ENCODE results near the gene UBE3C. TPM values are rescaled to one million over a fixed set of nuclear protein-coding genes. Genes with fewer than 3 reads are reported as not detected.

The UBE3C gene
- total RNA-seq, 1 donor from 2014 or later, result 56.9 TPM

DNA sequence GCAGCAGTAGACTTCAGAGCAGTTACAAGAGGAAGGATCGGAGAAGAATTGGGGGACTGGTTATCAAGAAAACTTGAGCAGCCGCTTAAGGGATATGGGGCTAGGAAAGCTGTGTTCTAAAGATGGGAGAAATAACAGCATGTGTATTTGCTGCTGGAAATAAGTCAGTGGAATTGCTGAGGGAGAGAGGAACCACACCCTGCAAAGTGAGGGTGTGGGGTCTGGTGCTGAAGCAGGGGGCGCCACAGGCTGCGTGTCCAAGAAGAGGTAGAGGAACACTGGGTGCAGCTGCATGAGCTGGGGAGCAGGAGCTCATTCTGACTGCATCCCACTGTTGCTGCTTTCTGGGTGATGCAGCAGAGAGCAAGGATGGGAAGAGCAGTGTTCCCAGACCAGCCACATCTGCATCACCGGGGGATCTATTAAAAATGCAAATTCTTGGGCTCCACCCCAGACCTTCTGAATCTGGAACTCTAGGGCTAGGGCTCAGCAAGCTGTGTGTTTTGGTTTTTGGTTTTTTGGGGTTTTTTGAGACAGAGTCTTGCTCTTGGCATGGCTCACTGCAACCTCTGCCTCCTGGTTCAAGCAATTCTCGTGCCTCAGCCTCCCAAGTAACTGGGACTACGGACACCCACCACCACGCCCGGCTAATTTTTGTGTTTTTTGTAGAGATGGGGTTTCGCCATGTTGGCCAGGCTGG is 101.0 kb downstream of the UBE3C start:
- no peak for DNase-seq
- ATAC-seq, result no peak
- Histone ChIP-seq H3K4me1 (no peaks in the 10 kb centered on the region), H3K36me3 (peaks cover 24% of the 10 kb centered on the region), H3K4me3 (no peak overlapping the region), H3K27me3 (no peaks in the 10 kb centered on the region), H3K9me3 (no peaks in the 10 kb centered on the region), H3K27ac (no peak overlapping the region)
- TF ChIP-seq, protein P1, sequence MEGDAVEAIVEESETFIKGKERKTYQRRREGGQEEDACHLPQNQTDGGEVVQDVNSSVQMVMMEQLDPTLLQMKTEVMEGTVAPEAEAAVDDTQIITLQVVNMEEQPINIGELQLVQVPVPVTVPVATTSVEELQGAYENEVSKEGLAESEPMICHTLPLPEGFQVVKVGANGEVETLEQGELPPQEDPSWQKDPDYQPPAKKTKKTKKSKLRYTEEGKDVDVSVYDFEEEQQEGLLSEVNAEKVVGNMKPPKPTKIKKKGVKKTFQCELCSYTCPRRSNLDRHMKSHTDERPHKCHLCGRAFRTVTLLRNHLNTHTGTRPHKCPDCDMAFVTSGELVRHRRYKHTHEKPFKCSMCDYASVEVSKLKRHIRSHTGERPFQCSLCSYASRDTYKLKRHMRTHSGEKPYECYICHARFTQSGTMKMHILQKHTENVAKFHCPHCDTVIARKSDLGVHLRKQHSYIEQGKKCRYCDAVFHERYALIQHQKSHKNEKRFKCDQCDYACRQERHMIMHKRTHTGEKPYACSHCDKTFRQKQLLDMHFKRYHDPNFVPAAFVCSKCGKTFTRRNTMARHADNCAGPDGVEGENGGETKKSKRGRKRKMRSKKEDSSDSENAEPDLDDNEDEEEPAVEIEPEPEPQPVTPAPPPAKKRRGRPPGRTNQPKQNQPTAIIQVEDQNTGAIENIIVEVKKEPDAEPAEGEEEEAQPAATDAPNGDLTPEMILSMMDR (IDR thresholded peaks at IDR 0.05), result no peak
- intact Hi-C loops (cut with DNase I), result no loop called here

DNA sequence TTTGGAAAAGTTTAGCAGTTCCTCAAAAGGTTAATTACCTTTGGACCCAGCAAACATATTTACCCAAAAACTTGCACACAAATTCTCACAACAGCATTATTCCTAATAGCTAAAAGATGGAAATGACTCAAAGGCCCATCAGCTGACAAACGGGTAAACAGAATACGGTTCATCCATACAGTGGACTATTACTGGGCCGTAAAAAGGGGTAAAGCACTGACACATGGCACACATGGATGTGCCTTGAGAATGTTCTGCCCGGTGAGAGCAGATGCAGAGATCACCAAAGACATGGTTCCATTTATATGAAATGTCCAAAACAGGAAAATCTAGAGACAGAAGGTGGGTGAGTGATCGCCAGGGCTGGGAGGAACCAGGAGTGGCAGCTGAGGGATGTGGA is 102.9 kb downstream of the UBE3C start:
- Histone ChIP-seq H3K27ac (no peak overlapping the region), H3K27me3 (no peaks in the 10 kb centered on the region), H3K9me3 (no peaks in the 10 kb centered on the region), H3K4me1 (no peaks in the 10 kb centered on the region), H3K4me3 (no peak overlapping the region), H3K36me3 (peaks cover 11% of the 10 kb centered on the region)
- intact Hi-C loops (cut with DNase I), result no loop called here
- no peak for ATAC-seq
- TF ChIP-seq, protein P1 (IDR thresholded peaks at IDR 0.05), result no peak
- no peak for DNase-seq

DNA sequence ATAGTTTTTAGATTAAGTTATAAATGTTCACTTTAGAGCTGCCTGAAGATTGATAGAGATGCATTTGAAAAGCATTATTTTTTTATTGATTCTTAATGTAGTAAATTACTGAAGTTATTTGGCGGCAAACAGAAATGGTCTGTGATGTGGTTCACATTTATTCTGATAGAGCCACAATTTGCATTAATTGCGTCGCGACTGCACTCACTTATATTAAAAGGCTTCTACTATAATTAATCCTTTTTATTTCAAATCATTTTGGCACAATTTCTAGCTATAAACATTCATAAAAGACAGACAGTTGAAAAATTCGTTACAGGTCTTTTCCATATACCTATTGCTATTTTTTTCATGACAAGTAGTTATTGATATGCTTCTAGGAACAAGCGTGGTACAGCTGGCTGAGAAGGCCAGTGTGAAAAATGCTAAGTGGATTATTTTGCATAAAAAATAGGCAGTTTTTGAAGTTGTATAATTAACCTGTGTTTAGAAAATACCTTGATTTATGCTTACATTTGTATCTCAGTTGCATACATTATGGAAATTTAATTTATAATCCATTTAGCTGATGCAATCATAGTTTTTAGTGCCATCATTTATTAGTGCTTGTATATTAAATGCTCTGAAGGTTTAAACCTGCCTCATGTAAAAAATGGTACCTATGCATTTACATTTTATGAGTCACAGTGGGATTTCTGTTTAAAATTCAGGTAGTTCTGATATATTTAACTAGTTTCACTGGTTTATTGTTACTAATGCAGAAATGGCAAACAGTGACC is 106.0 kb downstream of the UBE3C start:
- TF ChIP-seq, protein P1 (IDR thresholded peaks at IDR 0.05), result no peak
- H3K36me3 ChIP-seq, result peaks cover 18% of the 10 kb centered on the region
- H3K27ac ChIP-seq, result no peak overlapping the region
- DNase-seq (no peak), ATAC-seq (no peak)
- no peaks in the 10 kb centered on the region for H3K9me3 ChIP-seq
- intact Hi-C loops (cut with DNase I), result no loop called here
- H3K4me1 ChIP-seq, result no peaks in the 10 kb centered on the region
- no peaks in the 10 kb centered on the region for H3K27me3 ChIP-seq
- H3K4me3 ChIP-seq, result no peak overlapping the region

DNA sequence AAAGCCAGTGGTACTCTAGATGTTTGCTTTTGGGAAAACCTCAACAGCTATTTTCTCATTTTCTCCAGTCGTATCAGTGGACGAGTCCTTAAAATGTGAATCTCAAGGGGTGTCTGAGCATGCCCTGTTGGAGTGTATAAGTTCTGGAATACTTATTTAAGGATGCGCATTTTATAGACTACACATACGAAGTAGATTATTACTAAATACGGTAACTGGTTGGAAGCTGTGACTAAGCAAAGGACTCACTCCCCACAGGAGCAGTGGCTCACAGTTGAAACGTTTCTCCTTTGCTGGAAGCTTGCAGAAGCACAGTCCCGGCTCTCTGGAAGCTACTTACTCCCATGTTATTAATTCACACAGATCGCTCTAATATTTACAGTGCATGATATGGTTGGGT is 107.3 kb downstream of the UBE3C start:
- H3K27me3 ChIP-seq, result no peaks in the 10 kb centered on the region
- peaks cover 24% of the 10 kb centered on the region for H3K36me3 ChIP-seq
- H3K4me3 ChIP-seq, result no peak overlapping the region
- TF ChIP-seq, protein P1 (IDR thresholded peaks at IDR 0.05), result no peak
- no peak overlapping the region for H3K27ac ChIP-seq
- H3K4me1 ChIP-seq, result no peaks in the 10 kb centered on the region
- DNase-seq (no peak), ATAC-seq (no peak)
- H3K9me3 ChIP-seq, result no peaks in the 10 kb centered on the region
- intact Hi-C loops (cut with DNase I), result no loop called here

DNA sequence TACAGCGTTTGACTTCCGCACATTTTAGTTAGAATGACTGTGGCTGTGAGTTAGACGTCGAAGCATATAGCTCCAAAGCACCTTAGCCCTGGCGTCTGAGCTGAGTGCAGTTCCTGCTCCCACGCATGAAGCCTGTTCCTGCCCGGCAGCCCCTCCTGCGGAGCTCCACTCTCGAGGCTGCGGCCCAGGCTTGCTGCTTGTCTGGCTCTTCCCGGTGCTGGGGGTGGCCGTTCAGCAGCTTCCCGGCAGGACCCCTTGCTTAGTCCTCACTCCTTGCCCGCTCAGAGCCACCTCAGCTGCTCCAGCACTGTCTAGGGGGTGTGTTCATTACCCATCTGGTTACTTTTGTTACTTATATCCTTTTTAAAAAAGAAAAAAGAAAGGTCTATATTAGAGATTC is 109.9 kb downstream of the UBE3C start:
- no peaks in the 10 kb centered on the region for H3K4me1 ChIP-seq

More for the DNA sequence above, 109.9 kb downstream of the UBE3C start:
- H3K36me3 ChIP-seq, result peaks cover 38% of the 10 kb centered on the region
- intact Hi-C loops (cut with DNase I), result no loop called here
- H3K9me3 ChIP-seq, result no peaks in the 10 kb centered on the region
- DNase-seq, result no peak
- ATAC-seq, result no peak
- no peaks in the 10 kb centered on the region for H3K27me3 ChIP-seq
- H3K27ac ChIP-seq, result no peak overlapping the region
- TF ChIP-seq, protein P1 (IDR thresholded peaks at IDR 0.05), result no peak
- no peak overlapping the region for H3K4me3 ChIP-seq

All from upper lobe of right lung (tissue), 1 donor.